ENCODE measurements around the gene ZFX.

Gene ZFX

DNA sequence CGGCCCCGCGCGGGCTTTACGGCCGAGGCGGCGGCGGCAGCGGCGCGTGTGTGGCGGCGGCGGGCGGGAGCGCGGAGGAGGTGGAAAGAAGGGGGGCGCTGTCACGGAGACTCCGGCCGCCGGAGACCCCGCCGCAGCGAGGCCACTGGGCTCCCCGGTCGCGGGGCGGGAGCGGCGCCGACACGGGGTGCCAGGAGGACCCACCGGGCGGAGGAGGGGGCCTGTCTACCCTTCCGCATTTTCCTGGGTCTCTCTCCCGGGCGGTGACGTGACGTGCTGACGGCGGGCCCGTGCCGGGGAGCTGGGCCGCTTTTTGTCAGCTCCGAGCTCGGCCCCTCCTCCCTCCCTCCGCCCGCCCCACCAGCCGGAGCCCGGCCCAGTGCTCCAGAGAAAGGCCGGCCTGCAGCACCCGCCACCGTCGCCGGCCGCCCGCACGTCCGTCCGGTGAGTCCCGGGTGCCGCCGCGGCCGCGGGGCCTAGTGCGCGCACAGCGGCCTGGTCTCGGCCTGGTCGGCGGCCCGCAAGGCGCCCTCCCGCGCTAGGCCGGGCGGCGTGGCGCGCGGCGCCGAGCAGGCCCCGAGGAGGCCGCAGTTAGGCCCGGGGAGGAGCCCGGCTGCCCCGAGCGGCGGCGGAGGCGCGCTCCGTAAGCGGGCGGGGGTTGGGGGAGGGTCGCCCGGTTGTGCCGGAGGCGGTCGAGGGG lies at the start of gene ZFX:
TSS of gene ZFX (plus strand) at position 379 of the 700 bp plus-strand sequence. CDS start 23,014 bp downstream, outside the sequence.
- H3K4me3 ChIP-seq (ENCODE audit: severe bottlenecking) = peak within 1 kb of the TSS; percentile 90
- ATAC-seq (ENCODE audit: low read depth) (peak; percentile 43), DNase-seq (ENCODE audit: low spot score) (peak; percentile 59)
- TF ChIP-seq, protein P1, sequence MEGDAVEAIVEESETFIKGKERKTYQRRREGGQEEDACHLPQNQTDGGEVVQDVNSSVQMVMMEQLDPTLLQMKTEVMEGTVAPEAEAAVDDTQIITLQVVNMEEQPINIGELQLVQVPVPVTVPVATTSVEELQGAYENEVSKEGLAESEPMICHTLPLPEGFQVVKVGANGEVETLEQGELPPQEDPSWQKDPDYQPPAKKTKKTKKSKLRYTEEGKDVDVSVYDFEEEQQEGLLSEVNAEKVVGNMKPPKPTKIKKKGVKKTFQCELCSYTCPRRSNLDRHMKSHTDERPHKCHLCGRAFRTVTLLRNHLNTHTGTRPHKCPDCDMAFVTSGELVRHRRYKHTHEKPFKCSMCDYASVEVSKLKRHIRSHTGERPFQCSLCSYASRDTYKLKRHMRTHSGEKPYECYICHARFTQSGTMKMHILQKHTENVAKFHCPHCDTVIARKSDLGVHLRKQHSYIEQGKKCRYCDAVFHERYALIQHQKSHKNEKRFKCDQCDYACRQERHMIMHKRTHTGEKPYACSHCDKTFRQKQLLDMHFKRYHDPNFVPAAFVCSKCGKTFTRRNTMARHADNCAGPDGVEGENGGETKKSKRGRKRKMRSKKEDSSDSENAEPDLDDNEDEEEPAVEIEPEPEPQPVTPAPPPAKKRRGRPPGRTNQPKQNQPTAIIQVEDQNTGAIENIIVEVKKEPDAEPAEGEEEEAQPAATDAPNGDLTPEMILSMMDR (IDR thresholded peaks at IDR 0.05; ENCODE audit: poor library complexity, severe bottlenecking) = no peak
- H3K36me3 ChIP-seq (ENCODE audit: low read depth) = peaks cover 15% of the 10 kb centered on the region; the same call in 1 of the 2 replicates
- H3K27ac ChIP-seq (ENCODE audit: poor library complexity, severe bottlenecking) = peak within 1 kb of the TSS; percentile 91
- H3K9me3 ChIP-seq (ENCODE audit: severe bottlenecking) = no peaks in the 10 kb centered on the region
- H3K27me3 ChIP-seq (ENCODE audit: insufficient read depth, poor library complexity, severe bottlenecking) = no peaks in the 10 kb centered on the region
- peaks cover 45% of the 10 kb centered on the region for H3K4me1 ChIP-seq (ENCODE audit: insufficient read depth, poor library complexity, severe bottlenecking)

DNA sequence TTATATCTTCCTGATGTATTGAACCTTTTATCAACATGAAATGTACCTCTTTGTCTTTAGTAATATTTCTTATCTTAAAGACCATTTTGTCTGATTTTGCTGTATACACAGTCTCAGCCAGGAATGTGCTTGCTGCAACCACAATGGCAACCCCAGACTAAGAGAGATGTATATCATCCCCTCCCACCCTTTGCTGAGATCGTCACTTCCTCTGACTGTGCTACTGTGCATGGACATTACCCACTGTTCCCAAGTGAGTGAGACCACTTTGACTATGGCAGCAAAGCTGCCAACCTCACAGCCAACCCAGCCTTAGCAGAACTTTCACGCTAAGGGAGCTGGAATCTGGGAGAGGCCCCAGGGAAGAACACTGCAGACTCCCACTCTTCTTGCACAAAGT lies 48.8 kb upstream of the ZFX start:
- H3K27me3 ChIP-seq (ENCODE audit: insufficient read depth, poor library complexity, severe bottlenecking) = no peaks in the 10 kb centered on the region
- no peak for ATAC-seq (ENCODE audit: low read depth)
- DNase-seq (ENCODE audit: low spot score) = no peak
- no peaks in the 10 kb centered on the region for H3K9me3 ChIP-seq (ENCODE audit: severe bottlenecking)
- TF ChIP-seq, protein P1 (IDR thresholded peaks at IDR 0.05; ENCODE audit: poor library complexity, severe bottlenecking) = no peak
- no peaks in the 10 kb centered on the region for H3K36me3 ChIP-seq (ENCODE audit: low read depth)
- H3K4me3 ChIP-seq (ENCODE audit: severe bottlenecking) = no peak overlapping the region
- no peaks in the 10 kb centered on the region for H3K4me1 ChIP-seq (ENCODE audit: insufficient read depth, poor library complexity, severe bottlenecking)
- no peak overlapping the region for H3K27ac ChIP-seq (ENCODE audit: poor library complexity, severe bottlenecking)

DNA sequence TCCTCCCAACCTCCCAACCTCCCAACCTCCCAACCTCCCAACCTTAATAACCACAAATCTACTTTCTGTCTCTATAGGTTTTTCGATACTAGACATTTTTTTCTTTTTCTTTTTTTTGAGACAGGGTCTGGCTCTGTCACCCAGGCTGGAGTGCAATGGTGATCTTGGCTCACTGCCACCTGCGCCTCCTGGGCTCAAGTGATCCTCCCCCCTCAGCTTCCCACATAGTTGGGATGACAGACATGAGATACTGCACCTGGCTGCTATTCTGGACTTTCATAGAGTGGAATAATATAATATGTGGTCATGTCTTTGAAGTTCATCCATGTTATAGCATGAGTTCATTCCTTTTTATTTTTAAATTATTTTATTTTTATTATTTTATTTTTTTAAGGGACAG lies 39.5 kb upstream of the ZFX start:
- DNase-seq (ENCODE audit: low spot score) = no peak
- Histone ChIP-seq H3K36me3 (ENCODE audit: low read depth) (no peaks in the 10 kb centered on the region), H3K4me3 (ENCODE audit: severe bottlenecking) (no peak overlapping the region), H3K27me3 (ENCODE audit: insufficient read depth, poor library complexity, severe bottlenecking) (no peaks in the 10 kb centered on the region), H3K4me1 (ENCODE audit: insufficient read depth, poor library complexity, severe bottlenecking) (no peaks in the 10 kb centered on the region), H3K27ac (ENCODE audit: poor library complexity, severe bottlenecking) (no peak overlapping the region), H3K9me3 (ENCODE audit: severe bottlenecking) (no peaks in the 10 kb centered on the region)
- TF ChIP-seq, protein P1 (IDR thresholded peaks at IDR 0.05; ENCODE audit: poor library complexity, severe bottlenecking) = no peak
- no peak for ATAC-seq (ENCODE audit: low read depth)

DNA sequence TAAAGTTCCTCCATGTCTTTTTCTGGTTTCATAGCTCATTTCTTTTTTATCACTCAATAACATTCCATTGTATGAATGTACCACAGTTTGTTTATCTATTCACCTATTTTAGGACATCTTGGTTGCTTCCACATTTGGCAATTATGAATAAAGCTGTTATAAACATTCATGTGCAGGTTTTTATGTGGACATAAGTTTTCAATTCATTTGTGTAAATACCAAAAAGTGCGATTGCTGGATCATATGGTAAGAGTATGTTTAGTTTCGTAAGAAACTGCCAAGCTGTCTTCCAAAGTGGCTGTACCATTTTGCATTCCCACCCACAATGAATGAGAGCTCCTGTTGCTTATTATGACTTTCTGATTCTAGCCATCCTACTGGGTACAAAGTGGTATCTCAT lies 36.3 kb upstream of the ZFX start:
- no peak for ATAC-seq (ENCODE audit: low read depth)
- no peaks in the 10 kb centered on the region for H3K9me3 ChIP-seq (ENCODE audit: severe bottlenecking)
- TF ChIP-seq, protein P1 (IDR thresholded peaks at IDR 0.05; ENCODE audit: poor library complexity, severe bottlenecking) = no peak

DNA sequence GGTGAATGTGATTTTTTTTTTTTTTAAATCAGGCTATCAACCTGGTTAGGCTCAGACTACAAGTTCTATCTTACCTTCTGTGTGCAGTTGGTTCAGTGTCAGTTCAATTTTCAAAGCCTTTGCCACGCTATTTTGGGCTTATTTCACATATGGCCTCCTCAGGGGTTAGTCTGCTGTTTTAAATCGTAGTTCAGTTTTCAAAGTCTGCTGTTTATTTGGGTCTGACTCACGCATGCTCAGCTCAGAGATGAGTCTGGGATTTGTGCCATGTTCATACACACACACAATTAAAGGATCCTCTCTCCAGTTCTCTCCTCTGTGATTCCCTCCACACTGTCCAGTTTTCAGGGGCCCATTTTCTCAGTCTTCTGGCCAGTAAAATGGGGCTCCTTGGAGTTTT lies 32.3 kb upstream of the ZFX start:
- ATAC-seq (ENCODE audit: low read depth) (peak; percentile 60), DNase-seq (ENCODE audit: low spot score) (no peak)
- Histone ChIP-seq H3K27me3 (ENCODE audit: insufficient read depth, poor library complexity, severe bottlenecking) (no peaks in the 10 kb centered on the region), H3K4me1 (ENCODE audit: insufficient read depth, poor library complexity, severe bottlenecking) (no peaks in the 10 kb centered on the region), H3K36me3 (ENCODE audit: low read depth) (no peaks in the 10 kb centered on the region), H3K27ac (ENCODE audit: poor library complexity, severe bottlenecking) (no peak overlapping the region), H3K4me3 (ENCODE audit: severe bottlenecking) (no peak overlapping the region), H3K9me3 (ENCODE audit: severe bottlenecking) (no peaks in the 10 kb centered on the region)
- TF ChIP-seq, protein P1 (IDR thresholded peaks at IDR 0.05; ENCODE audit: poor library complexity, severe bottlenecking) = no peak

More for the DNA sequence above, 36.3 kb upstream of the ZFX start:
- Histone ChIP-seq H3K4me1 (ENCODE audit: insufficient read depth, poor library complexity, severe bottlenecking) (no peaks in the 10 kb centered on the region), H3K27me3 (ENCODE audit: insufficient read depth, poor library complexity, severe bottlenecking) (no peaks in the 10 kb centered on the region), H3K4me3 (ENCODE audit: severe bottlenecking) (no peak overlapping the region), H3K27ac (ENCODE audit: poor library complexity, severe bottlenecking) (no peak overlapping the region), H3K36me3 (ENCODE audit: low read depth) (no peaks in the 10 kb centered on the region)
- no peak for DNase-seq (ENCODE audit: low spot score)
